ENCODE data around the gene GYS1. TPM values are rescaled to one million over a fixed set of nuclear protein-coding genes. Genes with fewer than 3 reads are reported as not detected.

GYS1 gene
- total and polyA plus RNA-seq, 10 of the 15 experiments (the other 5 are each of a cell fraction or from before 2014, with no cell fraction given) = 3.7 to 62.0 (median 37.3) TPM

GRCh38 chr19:48950159-48950558 is 43.0 kb downstream of the GYS1 start:
- no peaks in the 10 kb centered on the region for H4K20me1 ChIP-seq (ENCODE audit: control insufficient read depth, insufficient read depth)
- intact Hi-C loops (cut with micrococcal nuclease; ENCODE audit: unreplicated experiment) = no loop called here
- peaks cover 5% of the 10 kb centered on the region for H3K79me2 ChIP-seq (ENCODE audit: control insufficient read depth, insufficient read depth, low read length)
- WGBS (ENCODE audit: insufficient coverage, insufficient replicate concordance, low lambda C conversion rate, missing lambda C conversion rate) = 51% methylated on average over 3 of the region's 3 CpGs
- TF ChIP-seq HDAC6 (IDR thresholded peaks at IDR 0.05; ENCODE audit: unreplicated experiment) (no peak), USF1 (IDR thresholded peaks at IDR 0.05; ENCODE audit: borderline replicate concordance, extremely low read length, insufficient read depth, low read depth, low read length) (no peak), CTCF (IDR thresholded peaks at IDR 0.05 in 2 of 3, conservative IDR thresholded peaks at IDR 0.05 in 1 of 3; ENCODE audit: control insufficient read depth in 2 of 3, extremely low read depth in 1 of 3, insufficient read depth in 1 of 3, low read depth in 3 of 3, low read length in 3 of 3) (no peak), POLR2A (IDR thresholded peaks at IDR 0.05; ENCODE audit: low read depth, low read length) (no peak)
- ChIA-PET CTCF (interaction anchor here (1.4 kb wide), 1 partner anchor 107 kb away, joined by 3 read pairs; no protein-coding TSS in a partner anchor), RAD21 (ENCODE audit: unreplicated experiment) (no interaction called here), SMC1A (ENCODE audit: uncharacterized antibody, unreplicated experiment) (interaction anchor here (1.3 kb wide), 1 partner anchor 92 kb away, joined by 3 read pairs; no protein-coding TSS in a partner anchor), POLR2A (interaction anchor here (2.1 kb wide), 1 partner anchor 44 kb away, joined by 5 read pairs; the partner anchor contains the start of genes GYS1 and RUVBL2)
- in situ Hi-C loops (cut with MboI) = no loop called here
- H3K9ac ChIP-seq (ENCODE audit: control insufficient read depth, insufficient read depth, low read length) = no peak overlapping the region
- H2AFZ ChIP-seq (ENCODE audit: control insufficient read depth, low read depth, low read length) = no peak overlapping the region
- H3K4me2 ChIP-seq (ENCODE audit: control insufficient read depth, insufficient read depth) = no peak overlapping the region
- H3K27me3 ChIP-seq (replicated peaks in 1 of 2; ENCODE audit: control insufficient read depth in 2 of 2, insufficient read depth in 2 of 2, low read length in 1 of 2) = no peaks in the 10 kb centered on the region
- no peaks in the 10 kb centered on the region for H3K36me3 ChIP-seq (ENCODE audit: control insufficient read depth in 2 of 2, insufficient read depth in 2 of 2, low read length in 1 of 2)
- FAIRE-seq = no peak
- peaks cover 10% of the 10 kb centered on the region; the same call in 1 of the 3 replicates for H3K9me3 ChIP-seq (replicated peaks; ENCODE audit: control insufficient read depth, insufficient read depth, low read length)
- H3K27ac ChIP-seq (ENCODE audit: control insufficient read depth, insufficient read depth) = no peak overlapping the region
- H3K4me3 ChIP-seq = no peak overlapping the region
- no peak for DNase-seq (ENCODE audit: low read depth, low spot score)
- ATAC-seq = no peak
- H3K4me1 ChIP-seq (ENCODE audit: control insufficient read depth, insufficient read depth, low read length) = no peaks in the 10 kb centered on the region
- BruUV-seq (replicated peaks) = no TSS peak

GRCh38 chr19:48947258-48947542 is 45.9 kb downstream of the GYS1 start:
- no peaks in the 10 kb centered on the region for H3K27me3 ChIP-seq (replicated peaks in 1 of 2; ENCODE audit: control insufficient read depth in 2 of 2, insufficient read depth in 2 of 2, low read length in 1 of 2)
- no peak overlapping the region for H3K4me3 ChIP-seq
- FAIRE-seq (no peak), ATAC-seq (no peak), DNase-seq (ENCODE audit: low read depth, low spot score) (no peak)
- H3K9ac ChIP-seq (ENCODE audit: control insufficient read depth, insufficient read depth, low read length) = no peak overlapping the region
- no peak overlapping the region for H2AFZ ChIP-seq (ENCODE audit: control insufficient read depth, low read depth, low read length)
- POLR2A ChIA-PET = no interaction called here
- BruUV-seq (replicated peaks) = no TSS peak
- H3K4me2 ChIP-seq (ENCODE audit: control insufficient read depth, insufficient read depth) = no peak overlapping the region
- no peaks in the 10 kb centered on the region for H4K20me1 ChIP-seq (ENCODE audit: control insufficient read depth, insufficient read depth)
- in situ Hi-C loops (cut with MboI) = no loop called here
- 75% methylated on average over 3 of the region's 3 CpGs for WGBS (ENCODE audit: insufficient coverage, insufficient replicate concordance, low lambda C conversion rate, missing lambda C conversion rate)
- H3K9me3 ChIP-seq (replicated peaks; ENCODE audit: control insufficient read depth, insufficient read depth, low read length) = peaks cover 10% of the 10 kb centered on the region; the same call in 1 of the 3 replicates
- H3K36me3 ChIP-seq (ENCODE audit: control insufficient read depth in 2 of 2, insufficient read depth in 2 of 2, low read length in 1 of 2) = no peaks in the 10 kb centered on the region
- CTCF ChIA-PET = interaction anchor here (0.9 kb wide), 1 partner anchor 106 kb away, joined by 3 read pairs; no protein-coding TSS in a partner anchor
- intact Hi-C loops (cut with micrococcal nuclease; ENCODE audit: unreplicated experiment) = no loop called here
- H3K27ac ChIP-seq (ENCODE audit: control insufficient read depth, insufficient read depth) = no peak overlapping the region
- SMC1A ChIA-PET (ENCODE audit: uncharacterized antibody, unreplicated experiment) = no interaction called here
- RAD21 ChIA-PET (ENCODE audit: unreplicated experiment) = no interaction called here
- H3K4me1 ChIP-seq (ENCODE audit: control insufficient read depth, insufficient read depth, low read length) = no peaks in the 10 kb centered on the region
- H3K79me2 ChIP-seq (ENCODE audit: control insufficient read depth, insufficient read depth, low read length) = no peaks in the 10 kb centered on the region
- TF ChIP-seq TCF3 (IDR thresholded peaks at IDR 0.05; ENCODE audit: borderline replicate concordance, insufficient read depth, low read depth, low read length) (no peak), RELA (IDR thresholded peaks at IDR 0.05; ENCODE audit: borderline replicate concordance, partially characterized antibody) (no peak), CBFB (IDR thresholded peaks at IDR 0.05; ENCODE audit: low read depth) (no peak), NR2F1 (conservative IDR thresholded peaks at IDR 0.05) (no peak), HDAC6 (IDR thresholded peaks at IDR 0.05; ENCODE audit: unreplicated experiment) (no peak), WRNIP1 (IDR thresholded peaks at IDR 0.05; ENCODE audit: borderline replicate concordance, low read depth, low read length) (no peak), MXI1 (IDR thresholded peaks at IDR 0.05; ENCODE audit: low read depth, low read length) (no peak), NKRF (conservative IDR thresholded peaks at IDR 0.05) (no peak), EP300 (IDR thresholded peaks at IDR 0.05; ENCODE audit: borderline replicate concordance in 1 of 2, control insufficient read depth in 1 of 2, low read depth in 2 of 2, low read length in 2 of 2) (no peak), YBX1 (IDR thresholded peaks at IDR 0.05) (no peak)

Measured in GM12878 (cell line).